Adrenal gland (tissue), 12 donors: ENCODE data around the gene CHD2. TPM values are rescaled to one million over a fixed set of nuclear protein-coding genes. Genes with fewer than 3 reads are reported as not detected.
"Not testable (repeated sequence)": the region's sequence is repeated elsewhere in the genome, so short reads cannot be mapped to it uniquely, and the experiment has no call there.

ENCODE experiments used
- DNase-seq, 7 donors: peaks; one replicate each; pipeline ENCODE4 v3.0.0-alpha.2; 2019 to 2020
- H3K27ac ChIP-seq, 5 donors: fragments of 200-600 bp; sonication (generic) in 4 of 5; 1 replicate in 3 of 5; 2 replicates in 2 of 5; pipeline versions ENCODE4 v1.5.1 to v1.8.0; 2016 to 2020; ENCODE audit warnings: mild to moderate bottlenecking in 1 of 5
- H3K27me3 ChIP-seq: fragments of 200-600 bp; 2 replicates; pipeline ENCODE4 v1.8.0; 2021
- H3K36me3 ChIP-seq, 2 donors: fragments of 200-600 bp; replicated peaks in 1 of 2; 1 replicate in 1 of 2; 2 replicates in 1 of 2; pipeline versions ENCODE4 v1.5.1 to v1.8.0; 2018 to 2022
- H3K4me1 ChIP-seq, 2 donors: fragments of 200-600 bp; replicated peaks in 1 of 2; 1 replicate in 1 of 2; 2 replicates in 1 of 2; pipeline versions ENCODE4 v1.5.1 to v1.8.0; 2018 to 2021
- H3K4me3 ChIP-seq, 4 donors: fragments of 200-600 bp; sonication (generic) in 3 of 4; one replicate each; pipeline ENCODE4 v1.5.1; 2016 to 2018
- H3K9me3 ChIP-seq, 3 donors: fragments of 200-600 bp; sonication (generic) in 1 of 3; replicated peaks in 1 of 3; 1 replicate in 2 of 3; 2 replicates in 1 of 3; pipeline versions ENCODE4 v1.5.1 to v1.8.0; 2016 to 2021
- POLR2A ChIP-seq, 2 donors: fragments of 450-650 bp; IDR thresholded peaks; one replicate each; pipeline ENCODE4 v1.6.1; 2017; ENCODE audit warnings: antibody characterized with exemption in 2 of 2, mild to moderate bottlenecking in 2 of 2, moderate library complexity in 1 of 2
- WGBS, 4 donors: extraction: QIAGEN DNeasy Blood & Tissue Kit in 2 of 4; methylation state at CpG; one replicate each; pipeline versions ENCODE4 v1.1.5 to v1.1.7; 2013 to 2017; 5-methylcytosine and 5-hydroxymethylcytosine counted together
- intact Hi-C, 2 donors: fragments of 100-400 bp; cut with DNase I; formaldehyde crosslinking; loops; one replicate each; pipeline versions ENCODE4 v1.14.1 to v1.15.0; 2022 to 2023
- polyA plus RNA-seq, 3 donors: library from polyadenylated mRNA; stranded (reverse); fragments of 200-250 nt in 2 of 3; fragments of 350-450 nt in 1 of 3; fragmentation: Illumina TruSeq in 1 of 3; extraction: RNeasy Lipid Tissue Mini Kit (QIAGEN cat#74804) in 1 of 3; gene quantifications; one replicate each; pipeline ENCODE4 v1.2.3, GENCODE V29; 2013 to 2014
- total RNA-seq, 9 donors: library from RNA; depleted of rRNA in 4 of 9; stranded (reverse); fragments of >200 nt in 4 of 9; fragments of 120-200 nt in 1 of 9; fragmentation: NEBNext Ultra II Directional in 1 of 9; extraction: Animal tissue kit (Norgen Biotek cat#: 25700) in 1 of 9; gene quantifications; one replicate each; pipeline versions ENCODE4 v1.1.0 to v1.2.4, GENCODE V29; 2013 to 2023
- TF ChIP-seq, protein P1 (sequence below), 6 experiments: fragments of 450-650 bp in 4 of 6; fragments of 200-600 bp in 2 of 6; sonication (generic) in 1 of 6; IDR thresholded peaks; 1 replicate in 5 of 6; 2 replicates in 1 of 6; pipeline versions ENCODE4 v1.5.1 to v1.8.0; 2016 to 2021; ENCODE audit warnings: antibody characterized with exemption in 6 of 6, mild to moderate bottlenecking in 2 of 6, moderate library complexity in 1 of 6
- donor health status: healthy with polysubstance abuse.
- donor health status: Bipolar disorder and iron deficiency.
- donor health status: DM: yes; HTN: yes; CAD: no.
- donor health status: DM: no; HTN: no; CAD: no.
- donor health status: DM: no; HTN: no; CAD: no.
- donor health status: DM: yes; HTN: yes; CAD: no.

CHD2 gene
- total and polyA plus RNA-seq, 12 donors = 40.1 to 115 (median 70.9) TPM

DNA sequence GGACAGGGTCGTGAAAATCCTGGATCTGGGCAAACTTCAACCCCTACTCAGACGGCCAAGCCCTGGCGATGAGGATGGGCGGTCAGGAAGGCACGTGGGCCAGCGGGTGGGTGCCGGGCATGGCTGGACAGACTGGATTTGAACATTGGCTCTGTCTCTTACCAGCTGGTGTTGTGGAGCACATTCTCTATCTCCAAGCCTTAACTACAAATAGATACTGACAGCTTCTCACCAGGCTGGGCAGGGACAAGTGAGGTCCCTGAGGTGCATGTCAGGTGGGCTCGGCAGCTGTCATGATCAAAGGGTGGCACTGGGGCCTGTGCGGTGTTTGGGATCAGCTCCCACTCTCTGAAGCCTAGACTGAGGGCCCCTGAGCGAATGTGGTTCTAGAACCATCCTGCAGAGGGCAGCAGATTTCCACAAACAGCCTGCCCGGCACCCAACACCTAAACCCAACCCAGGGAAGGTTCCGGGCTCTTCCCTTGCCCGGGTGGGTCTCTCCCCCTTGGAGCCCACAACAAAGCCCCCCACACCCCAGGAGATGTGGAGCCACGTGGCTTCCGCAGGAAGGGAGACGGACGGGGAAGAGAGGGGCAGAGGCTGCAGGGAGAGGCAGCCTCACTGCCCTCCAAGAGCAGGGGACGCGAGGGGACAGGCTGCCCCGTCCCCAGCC is 130.4 kb downstream of the CHD2 start:
- no peak for TF ChIP-seq POLR2A (IDR thresholded peaks at IDR 0.05)
- TF ChIP-seq, protein P1, sequence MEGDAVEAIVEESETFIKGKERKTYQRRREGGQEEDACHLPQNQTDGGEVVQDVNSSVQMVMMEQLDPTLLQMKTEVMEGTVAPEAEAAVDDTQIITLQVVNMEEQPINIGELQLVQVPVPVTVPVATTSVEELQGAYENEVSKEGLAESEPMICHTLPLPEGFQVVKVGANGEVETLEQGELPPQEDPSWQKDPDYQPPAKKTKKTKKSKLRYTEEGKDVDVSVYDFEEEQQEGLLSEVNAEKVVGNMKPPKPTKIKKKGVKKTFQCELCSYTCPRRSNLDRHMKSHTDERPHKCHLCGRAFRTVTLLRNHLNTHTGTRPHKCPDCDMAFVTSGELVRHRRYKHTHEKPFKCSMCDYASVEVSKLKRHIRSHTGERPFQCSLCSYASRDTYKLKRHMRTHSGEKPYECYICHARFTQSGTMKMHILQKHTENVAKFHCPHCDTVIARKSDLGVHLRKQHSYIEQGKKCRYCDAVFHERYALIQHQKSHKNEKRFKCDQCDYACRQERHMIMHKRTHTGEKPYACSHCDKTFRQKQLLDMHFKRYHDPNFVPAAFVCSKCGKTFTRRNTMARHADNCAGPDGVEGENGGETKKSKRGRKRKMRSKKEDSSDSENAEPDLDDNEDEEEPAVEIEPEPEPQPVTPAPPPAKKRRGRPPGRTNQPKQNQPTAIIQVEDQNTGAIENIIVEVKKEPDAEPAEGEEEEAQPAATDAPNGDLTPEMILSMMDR (IDR thresholded peaks at IDR 0.05) = peak; percentile 69 to 90 (median 83)
- DNase-seq = peak; percentile 68 to 90 (median 79)
- Histone ChIP-seq H3K9me3 (no peaks in the 10 kb centered on the region), H3K4me1 (peaks cover 24 to 40% of the 10 kb centered on the region in 2 donors), H3K27me3 (no peaks in the 10 kb centered on the region), H3K27ac (peak overlapping the region in 3 of 5 donors; percentile 74 to 96 (median 85)), H3K4me3 (no peak overlapping the region), H3K36me3 (peaks cover 0 to 20% of the 10 kb centered on the region in 2 donors)
- intact Hi-C loops = loop anchor here (5.0 to 10.0 kb wide), 3 partner anchors 964 to 1094 kb away; no protein-coding TSS in a partner anchor
- 15 to 24% (median 19%) methylated on average over 10 to 20 of the region's 20 CpGs for WGBS, 4 donors

DNA sequence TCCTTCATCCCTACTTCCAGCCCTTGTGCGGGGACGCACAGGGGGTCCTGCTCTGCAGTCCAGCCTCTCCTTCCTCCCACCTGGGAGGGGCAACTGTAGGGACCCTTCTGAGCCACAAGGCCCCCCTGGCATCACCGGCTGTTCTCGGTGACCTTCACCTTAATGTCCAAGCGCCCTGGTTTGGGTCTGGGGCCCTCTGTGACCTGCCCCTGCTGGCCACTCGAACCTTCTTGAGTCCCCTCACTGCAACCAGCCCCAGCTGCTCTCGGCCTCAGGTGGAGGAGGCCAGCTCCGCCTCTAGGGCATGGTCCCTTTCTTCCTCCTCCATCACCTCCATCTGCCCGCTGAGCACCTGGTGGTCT is 131.0 kb downstream of the CHD2 start:
- peak in 1 of 7 donors; percentile 57 for DNase-seq
- Histone ChIP-seq H3K36me3 (peaks cover 0 to 15% of the 10 kb centered on the region in 2 donors), H3K27me3 (no peaks in the 10 kb centered on the region), H3K4me1 (peaks cover 24 to 40% of the 10 kb centered on the region in 2 donors), H3K4me3 (no peak overlapping the region), H3K9me3 (no peaks in the 10 kb centered on the region), H3K27ac (no peak overlapping the region)
- 57 to 68% (median 62%) methylated on average over 4 to 9 of the region's 9 CpGs for WGBS, 4 donors
- no peak for TF ChIP-seq POLR2A (IDR thresholded peaks at IDR 0.05)
- TF ChIP-seq, protein P1 (IDR thresholded peaks at IDR 0.05) = no peak
- intact Hi-C loops = loop anchor here (5.0 to 10.0 kb wide), 3 partner anchors 964 to 1094 kb away; no protein-coding TSS in a partner anchor

DNA sequence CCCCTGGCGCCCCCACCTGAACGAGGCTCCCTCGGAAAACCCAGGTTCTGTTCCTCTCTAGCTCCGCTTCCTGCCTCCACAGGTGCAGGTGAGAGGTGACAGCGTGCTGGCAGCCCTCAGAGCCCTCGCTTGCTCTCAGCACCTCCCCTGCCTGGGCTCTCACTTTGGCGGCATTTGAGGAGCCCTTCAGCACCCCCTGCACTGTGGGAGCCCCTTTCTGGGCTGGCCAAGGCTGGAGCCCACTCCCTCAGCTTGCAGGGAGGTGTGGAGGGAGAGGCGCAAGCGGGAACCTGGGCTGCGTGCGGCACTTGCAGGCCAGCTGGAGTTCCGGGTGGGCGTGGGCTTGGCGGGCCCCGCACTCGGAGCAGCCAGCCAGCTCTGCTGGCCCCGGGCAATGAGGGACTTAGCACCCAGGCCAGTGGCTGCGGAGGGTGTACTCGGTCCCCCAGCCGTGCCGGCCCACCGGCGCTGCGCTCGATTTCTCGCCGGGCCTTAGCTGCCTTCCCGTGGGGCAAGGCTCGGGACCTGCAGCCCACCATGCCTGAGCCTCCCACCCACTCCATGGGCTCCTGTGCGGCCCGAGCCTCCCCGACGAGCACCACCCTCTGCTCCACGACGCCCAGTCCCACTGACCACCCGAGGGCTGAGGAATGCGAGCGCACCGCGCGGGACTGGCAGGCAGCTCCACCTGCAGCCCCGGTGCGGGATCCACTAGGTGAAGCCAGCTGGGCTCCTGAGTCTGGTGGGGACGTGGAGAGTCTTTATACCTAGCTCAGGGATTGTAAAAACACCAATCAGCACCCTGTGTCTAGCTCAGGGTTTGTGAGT is 131.6 kb downstream of the CHD2 start:
- not testable (repeated sequence) for H3K27ac ChIP-seq, H3K27me3 ChIP-seq, H3K36me3 ChIP-seq, H3K9me3 ChIP-seq, H3K4me3 ChIP-seq
- H3K4me1 ChIP-seq = peaks cover 24 to 37% of the 10 kb centered on the region in 2 donors
- intact Hi-C loops = loop anchor here (5.0 to 10.0 kb wide), 3 partner anchors 963 to 1093 kb away; no protein-coding TSS in a partner anchor
- WGBS, 4 donors = 83 to 94% (median 88%) methylated on average over 8 to 44 of the region's 44 CpGs
- peak in 1 of 7 donors; percentile 52 for DNase-seq

DNA sequence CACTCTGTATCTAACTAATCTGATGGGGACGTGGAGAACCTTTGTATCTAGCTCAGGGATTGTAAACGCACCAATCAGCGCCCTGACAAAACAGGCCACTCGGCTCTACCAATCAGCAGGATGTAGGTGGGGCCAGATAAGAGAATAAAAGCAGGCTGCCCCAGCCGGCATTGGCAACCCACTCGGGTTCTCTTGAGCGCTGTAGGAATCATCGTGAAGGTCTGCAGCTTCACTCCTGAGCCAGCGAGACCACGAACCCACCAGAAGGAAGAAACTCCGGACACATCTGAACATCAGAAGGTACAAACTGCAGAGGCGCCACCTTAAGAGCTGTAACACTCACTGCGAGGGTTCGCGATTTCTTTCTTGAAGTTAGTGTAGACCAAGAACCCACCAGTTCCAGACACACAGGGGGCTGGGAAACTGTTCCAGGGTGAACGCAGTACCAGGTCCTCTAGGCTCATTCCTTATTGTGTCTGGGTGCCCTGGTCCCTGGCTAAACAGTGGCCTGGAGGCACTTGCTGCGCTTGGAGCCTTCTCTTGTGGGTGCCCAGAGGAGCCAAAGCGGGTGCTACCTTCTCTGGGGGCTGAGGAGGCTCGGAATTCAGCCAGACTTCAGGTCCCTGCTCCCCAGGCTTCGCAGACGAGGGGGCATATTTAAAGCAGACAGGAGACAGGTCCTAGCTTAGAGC is 132.5 kb downstream of the CHD2 start:
- peaks cover 21 to 28% of the 10 kb centered on the region in 2 donors for H3K4me1 ChIP-seq
- DNase-seq = peak in 1 of 7 donors; percentile 46
- H3K36me3 ChIP-seq, H3K27me3 ChIP-seq, H3K27ac ChIP-seq, H3K9me3 ChIP-seq, H3K4me3 ChIP-seq: not testable (repeated sequence)
- 89 to 91% (median 91%) methylated on average over 18 to 21 of the region's 21 CpGs for WGBS, 4 donors
- intact Hi-C loops = loop anchor here (5.0 to 10.0 kb wide), 3 partner anchors 962 to 1092 kb away; no protein-coding TSS in a partner anchor
